Endothelial cell of umbilical vein (primary cell): ENCODE measurements around the gene MAT2B. TPM values are rescaled to one million over a fixed set of nuclear protein-coding genes. Genes with fewer than 3 reads are reported as not detected.

Source experiments
- BruUV-seq: library from RNA; stranded (reverse); fragments of 400-500 nt; replicated peaks from 2 replicates; lab custom pipeline; 2021; lab: Mats Ljungman, UMichigan
- CTCF ChIA-PET: fragments of 300-600, 350-600 bp; sonication (Branson Sonifier 250); formaldehyde crosslinking; loops from one replicate; lab custom pipeline; 2021; ENCODE audit warnings: antibody characterized with exemption, inconsistent platforms; lab: Charles Lee
- POLR2A ChIA-PET: fragments of 300-600, 350-600 bp; sonication (Branson Sonifier 250); formaldehyde crosslinking; loops from one replicate; lab custom pipeline; 2021; ENCODE audit warnings: antibody characterized with exemption, inconsistent platforms; lab: Charles Lee
- DNase-seq: peaks from one replicate; pipeline ENCODE4 v3.0.0-alpha.2; 2011; ENCODE audit warnings: low read depth, low spot score
- FAIRE-seq: peaks from 2 replicates; lab custom pipeline; 2011; peaks lifted over from hg19 to GRCh38; lab: Jason Lieb, UNC
- H2AFZ ChIP-seq: 2 replicates; pipeline ENCODE4 v1.6.0; 2012; ENCODE audit warnings: low read depth, low read length, control low read depth, inconsistent platforms
- H3K27ac ChIP-seq: 2 replicates; pipeline ENCODE4 v1.5.1; 2011; ENCODE audit warnings: low read depth, mild to moderate bottlenecking, control low read depth, low read length, moderate library complexity; ENCODE audit not compliant: insufficient read depth
- H3K27me3 ChIP-seq, 2 experiments: 2 replicates each; pipeline versions ENCODE4 v1.6.0 to v1.6.1; 2011; ENCODE audit warnings: low read length in 2 of 2, mixed read lengths in 1 of 2; ENCODE audit not compliant: control insufficient read depth in 2 of 2, insufficient read depth in 2 of 2
- H3K36me3 ChIP-seq, 2 experiments: 2 replicates in 1 of 2; 3 replicates in 1 of 2; pipeline ENCODE4 v1.5.1; 2011; ENCODE audit warnings: low read length in 2 of 2, mild to moderate bottlenecking in 1 of 2, moderate library complexity in 1 of 2; ENCODE audit not compliant: control insufficient read depth in 2 of 2, insufficient read depth in 2 of 2; ENCODE audit errors: extremely low read depth in 1 of 2
- H3K4me1 ChIP-seq: 3 replicates; pipeline ENCODE4 v1.5.1; 2011; ENCODE audit warnings: mild to moderate bottlenecking, low read length; ENCODE audit not compliant: control insufficient read depth, insufficient read depth; ENCODE audit errors: extremely low read depth
- H3K4me2 ChIP-seq: 2 replicates; pipeline ENCODE4 v1.6.1; 2011; ENCODE audit warnings: low read length, control low read depth, mixed read lengths; ENCODE audit not compliant: insufficient read depth
- H3K4me3 ChIP-seq, 3 experiments: fragments of 200-600 bp in 1 of 3; sonication (generic), shearing (Covaris generic) in 1 of 3; replicated peaks in 1 of 3; 2 replicates each; pipeline ENCODE4 v1.5.1; 2011 to 2016; ENCODE audit warnings: control low read depth in 3 of 3, low read length in 3 of 3, mild to moderate bottlenecking in 2 of 3, inconsistent platforms in 1 of 3, low read depth in 1 of 3, moderate library complexity in 1 of 3; ENCODE audit not compliant: insufficient read depth in 1 of 3
- H3K79me2 ChIP-seq: 2 replicates; pipeline ENCODE4 v1.6.0; 2012; ENCODE audit warnings: low read length, inconsistent platforms; ENCODE audit not compliant: control insufficient read depth, insufficient read depth
- H3K9ac ChIP-seq: replicated peaks from 2 replicates; pipeline ENCODE3; 2011; ENCODE audit warnings: low read length, control low read depth; ENCODE audit not compliant: insufficient read depth; ENCODE audit errors: extremely low read depth
- H3K9me1 ChIP-seq: replicated peaks from 3 replicates; pipeline ENCODE4 v1.6.0; 2011; ENCODE audit warnings: mild to moderate bottlenecking, low read length; ENCODE audit not compliant: control insufficient read depth, insufficient read depth; ENCODE audit errors: extremely low read depth
- H3K9me3 ChIP-seq: replicated peaks from 2 replicates; pipeline ENCODE4 v1.5.1; 2012; ENCODE audit warnings: low read length, inconsistent platforms; ENCODE audit not compliant: control insufficient read depth, insufficient read depth
- H4K20me1 ChIP-seq: replicated peaks from 2 replicates; pipeline ENCODE3; 2011; ENCODE audit warnings: mild to moderate bottlenecking, low read length; ENCODE audit not compliant: control insufficient read depth, insufficient read depth; ENCODE audit errors: extremely low read depth
- CTCF ChIP-seq, 2 donors: IDR thresholded peaks; 1 replicate in 1 of 2; 2 replicates in 1 of 2; pipeline ENCODE4 v1.5.1; 2011; ENCODE audit warnings: low read length in 2 of 2, mild to moderate bottlenecking in 2 of 2, moderate library complexity in 2 of 2, control low read depth in 1 of 2, inconsistent platforms in 1 of 2, low read depth in 1 of 2; ENCODE audit not compliant: insufficient read depth in 1 of 2; ENCODE audit errors: extremely low read depth in 1 of 2
- EZH2 ChIP-seq: IDR thresholded peaks from 2 replicates; pipeline ENCODE4 v1.6.1; 2012; ENCODE audit warnings: borderline replicate concordance, low read depth, mild to moderate bottlenecking, moderate library complexity, low read length, inconsistent platforms; ENCODE audit not compliant: severe bottlenecking
- FOS ChIP-seq: IDR thresholded peaks from 2 replicates; pipeline ENCODE4 v1.6.1; 2011; ENCODE audit warnings: mild to moderate bottlenecking, low read length, moderate library complexity, borderline replicate concordance; ENCODE audit not compliant: insufficient read depth
- GATA2 ChIP-seq: IDR thresholded peaks from 2 replicates; pipeline ENCODE4 v1.7.0; 2011; ENCODE audit warnings: low read depth, mild to moderate bottlenecking, moderate library complexity, mixed read lengths, low read length; ENCODE audit not compliant: insufficient read length, insufficient read depth
- dilution Hi-C: fragments of 300-500 bp; cut with MboI; formaldehyde crosslinking; loops from one replicate; pipeline ENCODE4 v1.15.0; 2019; ENCODE audit warnings: low sequenced_read_pairs; ENCODE audit not compliant: extremely low pct_ligation_motif_present
- intact Hi-C: fragments of 100-400 bp; cut with micrococcal nuclease; formaldehyde crosslinking; loops from one replicate; pipeline ENCODE4 v1.10.0; 2022
- polyA plus RNA-seq, 4 experiments: library from polyadenylated mRNA; depleted of rRNA in 3 of 4; stranded (reverse) in 3 of 4; unstranded in 1 of 4; fragments of >200 nt; gene quantifications; 2 replicates each; pipeline versions ENCODE4 v1.2.1 to v1.2.3, GENCODE V29; 2011 to 2012; ENCODE audit warnings: missing spikeins in 1 of 4
- total RNA-seq: library from RNA; stranded (reverse); gene quantifications from 2 replicates; pipeline ENCODE4 v1.2.3, GENCODE V29; 2021

Gene MAT2B
- total and polyA plus RNA-seq, 2 donors (not counting 3 experiments of a cell fraction or from before 2014, with no cell fraction given) = 41.5 to 101 TPM

- Histone ChIP-seq H2AFZ (no peak overlapping the region), H3K4me2 (peak overlapping the region; percentile 2), H3K36me3 (peaks cover 0 to 8% of the 10 kb centered on the region in 2 experiments), H3K27ac (peak overlapping the region; percentile 19), H4K20me1 (no peaks in the 10 kb centered on the region), H3K4me1 (peaks cover 13% of the 10 kb centered on the region), H3K9me3 (no peaks in the 10 kb centered on the region), H3K27me3 (no peaks in the 10 kb centered on the region), H3K9me1 (no peaks in the 10 kb centered on the region), H3K79me2 (no peaks in the 10 kb centered on the region), H3K4me3 (no peak overlapping the region), H3K9ac (no peak overlapping the region)
- intact Hi-C loops = loop anchor here (10.0 kb wide), 1 partner anchor 1026 kb away; no protein-coding TSS in a partner anchor
- TF ChIP-seq EZH2 (no peak), GATA2 (peak; percentile 58)
- DNase-seq (no peak), FAIRE-seq (no peak)
- dilution Hi-C loops = no loop called here
- ChIA-PET POLR2A (no interaction called here), CTCF (interaction anchor here (1.1 to 2.1 kb wide), 5 partner anchors 11 to 26 kb away, joined by 3 to 4 read pairs (median 3); partner anchors contain the start of gene MAT2B)
- BruUV-seq = no TSS peak
Observed at GRCh38 chr5:163478982-163479271, 26.5 kb upstream of the MAT2B start.

- Histone ChIP-seq H3K79me2 (no peaks in the 10 kb centered on the region), H3K36me3 (peaks cover 0 to 12% of the 10 kb centered on the region in 2 experiments), H3K4me3 (no peak overlapping the region), H4K20me1 (no peaks in the 10 kb centered on the region), H3K9ac (no peak overlapping the region), H3K27ac (no peak overlapping the region), H3K4me1 (no peaks in the 10 kb centered on the region), H3K9me3 (no peaks in the 10 kb centered on the region), H3K4me2 (no peak overlapping the region), H3K27me3 (no peaks in the 10 kb centered on the region), H2AFZ (no peak overlapping the region), H3K9me1 (no peaks in the 10 kb centered on the region)
- FAIRE-seq (no peak), DNase-seq (no peak)
- ChIA-PET CTCF (interaction anchor here (0.9 to 2.6 kb wide), 5 partner anchors 10 to 32 kb away, joined by 3 to 13 read pairs (median 4); no protein-coding TSS in a partner anchor), POLR2A (no interaction called here)
- no TSS peak for BruUV-seq
- intact Hi-C loops (no loop called here), dilution Hi-C loops (no loop called here)
- TF ChIP-seq FOS (no peak), CTCF (IDR thresholded peaks at IDR 0.05; ENCODE audit: extremely low read depth in 1 of 2, insufficient read depth in 1 of 2, low read depth in 1 of 2, low read length in 2 of 2) (peak in 1 of 2 donors; percentile 26)
Observed at GRCh38 chr5:163489055-163489744, 16.2 kb upstream of the MAT2B start.
